HCT116 (cell line): ENCODE results near the gene CLK1. TPM values are rescaled to one million over a fixed set of nuclear protein-coding genes. Genes with fewer than 3 reads are reported as not detected.

Experiments used
- ATAC-seq: fragments of 200-7000 bp; cut with Tn5 transposase; 2 replicates; pipeline ENCODE4 v1.9.1; 2020; ENCODE audit warnings: mild to moderate bottlenecking, moderate library complexity
- BruUV-seq: library from RNA; stranded (reverse); fragments of 400-500 nt; replicated peaks from 2 replicates; lab custom pipeline; 2021; lab: Mats Ljungman, UMichigan
- CTCF ChIA-PET: fragments of 300-600 bp; sonication (Branson Sonifier 250); formaldehyde crosslinking; loops from one replicate; lab custom pipeline; 2021; ENCODE audit warnings: antibody characterized with exemption; lab: Charles Lee
- POLR2A ChIA-PET: fragments of 300-600, 350-600 bp; sonication (Branson Sonifier 250); formaldehyde crosslinking; loops from one replicate; lab custom pipeline; 2021; ENCODE audit warnings: antibody characterized with exemption; lab: Charles Lee
- RAD21 ChIA-PET, 2 experiments: fragments of 300-600 bp; sonication (Branson Sonifier 250); formaldehyde crosslinking; loops; one replicate each; lab custom pipeline; 2023; ENCODE audit warnings: low total read pairs in 2 of 2; ENCODE audit not compliant: uncharacterized antibody in 2 of 2, unreplicated experiment in 2 of 2, low non-redundant PET in 1 of 2; lab: Charles Lee
- DNase-seq: peaks from one replicate; pipeline ENCODE4 v3.0.0-alpha.2; 2010; ENCODE audit warnings: low read depth, low spot score
- H2AFZ ChIP-seq: fragments of 200-600 bp; shearing (Covaris generic), sonication (generic); 2 replicates; pipeline ENCODE4 v1.6.1; 2017; ENCODE audit warnings: low read depth, mixed run types, mixed read lengths, antibody characterized with exemption, low read length; ENCODE audit not compliant: poor library complexity, severe bottlenecking
- H3K27ac ChIP-seq: 2 replicates; pipeline ENCODE4 v1.5.1; 2012; ENCODE audit warnings: low read depth, low read length
- H3K27me3 ChIP-seq: fragments of 200-600 bp; sonication (generic); 2 replicates; pipeline ENCODE4 v1.6.1; 2016; ENCODE audit warnings: mixed run types, low read length, mixed read lengths; ENCODE audit not compliant: insufficient read depth
- H3K36me3 ChIP-seq, 2 experiments: fragments of 200-500 bp in 1 of 2; fragments of 200-600 bp in 1 of 2; sonication (Bioruptor generic) in 1 of 2; sonication (generic) in 1 of 2; 2 replicates each; pipeline versions ENCODE4 v1.5.1 to v1.6.1; 2014 to 2016; ENCODE audit warnings: low read length in 2 of 2, inconsistent platforms in 1 of 2, mixed read lengths in 1 of 2, mixed run types in 1 of 2; ENCODE audit not compliant: insufficient read depth in 2 of 2, control insufficient read depth in 1 of 2
- H3K4me1 ChIP-seq, 2 experiments: fragments of 200-600 bp in 1 of 2; sonication (generic) in 1 of 2; 2 replicates each; pipeline versions ENCODE4 v1.5.1 to v1.6.1; 2012 to 2017; ENCODE audit warnings: low read length in 2 of 2, inconsistent platforms in 1 of 2, mild to moderate bottlenecking in 1 of 2, mixed read lengths in 1 of 2, mixed run types in 1 of 2, moderate library complexity in 1 of 2; ENCODE audit not compliant: insufficient read depth in 2 of 2, control insufficient read depth in 1 of 2
- H3K4me2 ChIP-seq: fragments of 200-600 bp; sonication (generic); 2 replicates; pipeline ENCODE4 v1.6.1; 2017; ENCODE audit warnings: mixed run types, low read length, mixed read lengths
- H3K4me3 ChIP-seq, 2 experiments: fragments of 200-600 bp in 1 of 2; sonication (generic) in 1 of 2; replicated peaks in 1 of 2; 2 replicates each; pipeline ENCODE4 v1.5.1; 2011 to 2016; ENCODE audit warnings: low read length in 2 of 2, control low read depth in 1 of 2, low read depth in 1 of 2, mild to moderate bottlenecking in 1 of 2, mixed read lengths in 1 of 2, mixed run types in 1 of 2
- H3K79me2 ChIP-seq: fragments of 200-600 bp; sonication (generic); 2 replicates; pipeline ENCODE4 v1.6.1; 2017; ENCODE audit warnings: mild to moderate bottlenecking, mixed run types, low read length, moderate library complexity, mixed read lengths; ENCODE audit not compliant: insufficient read depth
- H3K9ac ChIP-seq: fragments of 200-600 bp; sonication (generic); 2 replicates; pipeline ENCODE4 v1.6.1; 2016; ENCODE audit warnings: low read length, mixed read lengths
- H3K9me2 ChIP-seq: fragments of 200-600 bp; sonication (generic), shearing (Covaris generic); 2 replicates; pipeline ENCODE4 v1.6.1; 2017; ENCODE audit warnings: mixed run types, mild to moderate bottlenecking, moderate library complexity; ENCODE audit not compliant: insufficient read depth
- H3K9me3 ChIP-seq, 2 experiments: fragments of 200-500 bp in 1 of 2; fragments of 200-600 bp in 1 of 2; sonication (Bioruptor generic) in 1 of 2; sonication (generic) in 1 of 2; 2 replicates each; pipeline ENCODE4 v1.6.1; 2014 to 2017; ENCODE audit warnings: low read length in 2 of 2, mixed read lengths in 2 of 2, inconsistent platforms in 1 of 2, low read depth in 1 of 2, mild to moderate bottlenecking in 1 of 2, mixed run types in 1 of 2, moderate library complexity in 1 of 2; ENCODE audit not compliant: control insufficient read depth in 1 of 2, insufficient read depth in 1 of 2
- H4K20me1 ChIP-seq: fragments of 200-600 bp; sonication (generic), shearing (Covaris generic); 2 replicates; pipeline ENCODE4 v1.6.1; 2017; ENCODE audit warnings: mixed run types, mild to moderate bottlenecking, moderate library complexity; ENCODE audit not compliant: insufficient read depth
- ATF3 ChIP-seq: IDR thresholded peaks from 2 replicates; pipeline ENCODE4 v1.6.1; 2012
- CEBPB ChIP-seq: IDR thresholded peaks from 2 replicates; pipeline ENCODE4 v1.6.1; 2012; ENCODE audit warnings: low read depth
- CTCF ChIP-seq, 3 experiments: fragments of 200-600 bp in 1 of 3; sonication (generic) in 1 of 3; IDR thresholded peaks in 2 of 3; conservative IDR thresholded peaks in 1 of 3; 2 replicates each; pipeline ENCODE4 v1.5.1; 2012 to 2017; ENCODE audit warnings: low read depth in 2 of 3, low read length in 2 of 3, antibody characterized with exemption in 1 of 3, borderline replicate concordance in 1 of 3, control low read depth in 1 of 3, mild to moderate bottlenecking in 1 of 3, mixed read lengths in 1 of 3, mixed run types in 1 of 3, moderate library complexity in 1 of 3; ENCODE audit not compliant: insufficient read depth in 1 of 3
- EGR1 ChIP-seq: IDR thresholded peaks from 2 replicates; pipeline ENCODE4 v1.6.1; 2012; ENCODE audit warnings: low read depth
- ELF1 ChIP-seq: IDR thresholded peaks from 2 replicates; pipeline ENCODE4 v1.6.1; 2012; ENCODE audit warnings: low read depth, borderline replicate concordance
- POLR2A ChIP-seq: IDR thresholded peaks from 2 replicates; pipeline ENCODE4 v1.7.0; 2011; ENCODE audit warnings: borderline replicate concordance; ENCODE audit not compliant: insufficient read depth, insufficient read length; ENCODE audit errors: extremely low read depth
- SP1 ChIP-seq: IDR thresholded peaks from 2 replicates; pipeline ENCODE4 v1.6.1; 2012; ENCODE audit warnings: low read depth
- TCF7L2 ChIP-seq: IDR thresholded peaks from 2 replicates; pipeline ENCODE4 v1.7.0; 2011; ENCODE audit warnings: borderline replicate concordance, inconsistent platforms; ENCODE audit not compliant: insufficient read depth, insufficient read length; ENCODE audit errors: extremely low read depth
- ZBTB33 ChIP-seq: IDR thresholded peaks from 2 replicates; pipeline ENCODE4 v1.6.1; 2011; ENCODE audit warnings: mild to moderate bottlenecking, low read length, moderate library complexity; ENCODE audit not compliant: insufficient replicate concordance; ENCODE audit errors: extremely low read depth
- intact Hi-C: fragments of 100-400 bp; cut with micrococcal nuclease; formaldehyde crosslinking; loops from 2 replicates; pipeline ENCODE4 v1.10.0; 2022
- total RNA-seq: library from RNA; stranded (reverse); gene quantifications from one replicate; pipeline ENCODE4 v1.2.1, GENCODE V29; 2021; ENCODE audit not compliant: unreplicated experiment

CLK1 gene
- total RNA-seq, 1 experiment from 2014 or later: 49.1 TPM

- H3K4me1 ChIP-seq: peaks cover 6 to 23% of the 10 kb centered on the region in 2 experiments; a peak in 3 of 4 replicates
- 0 out of 2 replicates have a peak, but pooled peaks cover 3% of the 10 kb centered on the region for H4K20me1 ChIP-seq
- ATAC-seq: no peak
- peak overlapping the region; percentile 94 for H3K9ac ChIP-seq
- H3K4me2 ChIP-seq: peak overlapping the region; percentile 78
- H3K9me3 ChIP-seq: no peaks in the 10 kb centered on the region
- TSS peak; percentile 48 for BruUV-seq
- peak overlapping the region; percentile 27 for H3K27ac ChIP-seq
- peaks cover 69% of the 10 kb centered on the region for H3K79me2 ChIP-seq
- no peaks in the 10 kb centered on the region for H3K27me3 ChIP-seq
- intact Hi-C loops: loop anchor here (5.0 kb wide), 1 partner anchor 50 kb away; the partner anchor contains the start of gene BZW1
- POLR2A ChIA-PET: no interaction called here
- DNase-seq: no peak
- peaks cover 32 to 43% of the 10 kb centered on the region in 2 experiments for H3K36me3 ChIP-seq
- RAD21 ChIA-PET: no interaction called here
- TF ChIP-seq TCF7L2 (no peak), CEBPB (no peak), SP1 (no peak), EGR1 (no peak), ELF1 (no peak), CTCF (IDR thresholded peaks at IDR 0.05 in 2 of 3, conservative IDR thresholded peaks at IDR 0.05 in 1 of 3; ENCODE audit: borderline replicate concordance in 1 of 3, insufficient read depth in 1 of 3, low read depth in 2 of 3, low read length in 2 of 3) (no peak), ATF3 (no peak), ZBTB33 (no peak), POLR2A (no peak)
- CTCF ChIA-PET: no interaction called here
- no peaks in the 10 kb centered on the region for H3K9me2 ChIP-seq
- no peak overlapping the region for H2AFZ ChIP-seq
- H3K4me3 ChIP-seq: peak overlapping the region; percentile 90 to 96
Observed at GRCh38 chr2:200862532-200863000, 1.9 kb downstream of the CLK1 start.
